A549 (cell line): ENCODE data around the gene SLBP. TPM values are rescaled to one million over a fixed set of nuclear protein-coding genes. Genes with fewer than 3 reads are reported as not detected.

Source experiments
- ATAC-seq, 2 experiments: fragments of 200-7000 bp in 1 of 2; fragments of >200 bp in 1 of 2; cut with Nextera tagmentation in 1 of 2; cut with Tn5 transposase in 1 of 2; 3 replicates each; pipeline versions ENCODE4 v1.8.0 to v1.9.1; 2018 to 2020; ENCODE audit warnings: mild to moderate bottlenecking in 1 of 2, moderate library complexity in 1 of 2
- CTCF ChIA-PET: fragments of 300-600 bp; sonication (Branson Sonifier 250); formaldehyde crosslinking; extraction: SDS; loops from one replicate; lab custom pipeline; 2021; ENCODE audit warnings: antibody characterized with exemption, inconsistent platforms; lab: Yijun Ruan, JAX
- POLR2A ChIA-PET: fragments of 350-600 bp; formaldehyde crosslinking; extraction: SDS; loops from one replicate; lab custom pipeline; 2021; ENCODE audit warnings: antibody characterized with exemption, inconsistent platforms; lab: Yijun Ruan, JAX
- DNase-seq, 2 experiments: peaks; one replicate each; pipeline versions ENCODE4 v3.0.0 to v3.0.0-alpha.2; 2011 to 2016; ENCODE audit warnings: low read depth in 1 of 2, low spot score in 1 of 2
- FAIRE-seq: peaks from 2 replicates; lab custom pipeline; 2011; peaks lifted over from hg19 to GRCh38; lab: Jason Lieb, UNC
- H3K27ac ChIP-seq, 2 experiments: fragments of >200 bp; sonication (Bioruptor Twin); formaldehyde crosslinking; 3 replicates each; pipeline ENCODE4 v1.5.1; 2016 to 2017
- H3K4me1 ChIP-seq: fragments of >200 bp; sonication (Bioruptor Twin); formaldehyde crosslinking; 3 replicates; pipeline ENCODE4 v1.6.1; 2016
- H3K4me2 ChIP-seq: fragments of >200 bp; sonication (Bioruptor Twin); formaldehyde crosslinking; 3 replicates; pipeline ENCODE4 v1.6.1; 2016
- H3K4me3 ChIP-seq: fragments of >200 bp; sonication (Bioruptor Twin); formaldehyde crosslinking; 3 replicates; pipeline ENCODE4 v1.5.1; 2016
- H3K9me3 ChIP-seq: fragments of >200 bp; sonication (Bioruptor Twin); formaldehyde crosslinking; 3 replicates; pipeline ENCODE4 v1.6.1; 2016
- CBX2 ChIP-seq: fragments of 200-600 bp; sonication (generic); IDR thresholded peaks from 2 replicates; pipeline ENCODE4 v1.6.1; 2016; ENCODE audit warnings: low read depth, mild to moderate bottlenecking, borderline replicate concordance
- CHD2 ChIP-seq: fragments of 150-350 bp; IDR thresholded peaks from 2 replicates; pipeline ENCODE4 v1.6.1; 2014; ENCODE audit warnings: low read length; ENCODE audit not compliant: partially characterized antibody
- CHD4 ChIP-seq: fragments of 200-600 bp; sonication (generic); IDR thresholded peaks from 2 replicates; pipeline ENCODE4 v1.6.1; 2016; ENCODE audit warnings: antibody characterized with exemption, mild to moderate bottlenecking, borderline replicate concordance
- EHF ChIP-seq: fragments of 250-450 bp; sonication (Bioruptor Pico); IDR thresholded peaks from 2 replicates; pipeline ENCODE4 v1.5.0; 2020; ENCODE audit warnings: mild to moderate bottlenecking
- EHMT2 ChIP-seq: fragments of 200-600 bp; sonication (generic); IDR thresholded peaks from 2 replicates; pipeline ENCODE4 v1.6.1; 2016; ENCODE audit warnings: antibody characterized with exemption, low read depth, mild to moderate bottlenecking, moderate library complexity
- EP300 ChIP-seq, 2 experiments: fragments of >200 bp; sonication (Bioruptor Twin); formaldehyde crosslinking; IDR thresholded peaks; 2 replicates in 1 of 2; 3 replicates in 1 of 2; pipeline ENCODE4 v1.6.1; 2016 to 2017
- HDAC2 ChIP-seq: fragments of 200-600 bp; sonication (generic); IDR thresholded peaks from 2 replicates; pipeline ENCODE4 v1.6.1; 2016
- JUN ChIP-seq, 2 experiments: fragments of >200 bp; sonication (Bioruptor Twin); formaldehyde crosslinking; IDR thresholded peaks; 2 replicates in 1 of 2; 3 replicates in 1 of 2; pipeline ENCODE4 v1.6.1; 2016 to 2017
- KDM1A ChIP-seq: fragments of 200-600 bp; sonication (generic); IDR thresholded peaks from 2 replicates; pipeline ENCODE4 v1.6.1; 2016; ENCODE audit warnings: low read depth, mild to moderate bottlenecking
- MAX ChIP-seq: IDR thresholded peaks from 2 replicates; pipeline ENCODE4 v1.6.1; 2012
- MYC ChIP-seq: IDR thresholded peaks from 2 replicates; pipeline ENCODE4 v1.6.1; 2012; ENCODE audit warnings: mild to moderate bottlenecking, inconsistent platforms, low read length, improper control_type of control experiment, borderline replicate concordance
- NFE2L2 ChIP-seq: fragments of 150-350 bp; conservative IDR thresholded peaks from 2 replicates; pipeline ENCODE4 v1.6.1; 2014; ENCODE audit warnings: low read length
- NPAS2 ChIP-seq: fragments of 250-450 bp; sonication (Bioruptor Pico); IDR thresholded peaks from 2 replicates; pipeline ENCODE4 v1.8.0; 2022; ENCODE audit warnings: mild to moderate bottlenecking, moderate library complexity, borderline replicate concordance
- NR3C1 ChIP-seq: fragments of >200 bp; sonication (Bioruptor Twin); formaldehyde crosslinking; IDR thresholded peaks from 3 replicates; pipeline ENCODE4 v1.6.1; 2017
- PBX3 ChIP-seq: IDR thresholded peaks from 2 replicates; pipeline ENCODE4 v1.6.1; 2012
- POLR2A ChIP-seq: IDR thresholded peaks from 2 replicates; pipeline ENCODE4 v1.6.1; 2012; ENCODE audit warnings: mild to moderate bottlenecking, low read length
- RARB ChIP-seq: fragments of 250-450 bp; sonication (Bioruptor Pico); IDR thresholded peaks from 2 replicates; pipeline ENCODE4 v1.8.0; 2021; ENCODE audit warnings: mild to moderate bottlenecking, moderate library complexity
- RFX5 ChIP-seq: fragments of 450-650 bp; IDR thresholded peaks from 2 replicates; pipeline ENCODE4 v1.7.1; 2014; ENCODE audit warnings: antibody characterized with exemption, mild to moderate bottlenecking, moderate library complexity
- RNF2 ChIP-seq: fragments of 200-600 bp; sonication (generic); IDR thresholded peaks from 2 replicates; pipeline ENCODE4 v1.6.1; 2016; ENCODE audit warnings: low read depth, mild to moderate bottlenecking, antibody characterized with exemption, moderate library complexity, borderline replicate concordance
- SMC3 ChIP-seq: fragments of >200 bp; sonication (Bioruptor Twin); formaldehyde crosslinking; IDR thresholded peaks from 3 replicates; pipeline ENCODE4 v1.6.1; 2018; ENCODE audit warnings: inconsistent platforms
- SREBF2 ChIP-seq: fragments of 450-650 bp; IDR thresholded peaks from 2 replicates; pipeline ENCODE4 v1.6.1; 2014; ENCODE audit warnings: mild to moderate bottlenecking, moderate library complexity
- TP53 ChIP-seq: fragments of 250-450 bp; sonication (Bioruptor Pico); IDR thresholded peaks from 2 replicates; pipeline ENCODE4 v1.5.0; 2021; ENCODE audit warnings: mild to moderate bottlenecking, moderate library complexity
- ZC3H11A ChIP-seq: fragments of 450-650 bp; IDR thresholded peaks from 2 replicates; pipeline ENCODE4 v1.6.1; 2014; ENCODE audit warnings: antibody characterized with exemption, mild to moderate bottlenecking
- ZFP36 ChIP-seq: fragments of 450-650 bp; IDR thresholded peaks from 2 replicates; pipeline ENCODE4 v1.6.1; 2014; ENCODE audit warnings: borderline replicate concordance; ENCODE audit not compliant: partially characterized antibody
- ZNF302 ChIP-seq: fragments of 250-450 bp; sonication (Bioruptor Pico); IDR thresholded peaks from 2 replicates; pipeline ENCODE4 v1.9.0; 2021; ENCODE audit warnings: inconsistent platforms, mild to moderate bottlenecking, moderate library complexity
- ZSCAN20 ChIP-seq: fragments of 250-450 bp; sonication (Bioruptor Pico); IDR thresholded peaks from 2 replicates; pipeline ENCODE4 v1.8.0; 2022; ENCODE audit warnings: mild to moderate bottlenecking, moderate library complexity
- WGBS: methylation state at CpG from one replicate; pipeline ENCODE4 v1.1.6; 2017; ENCODE audit errors: missing lambda C conversion rate; 5-methylcytosine and 5-hydroxymethylcytosine counted together
- polyA plus RNA-seq, 4 experiments: library from polyadenylated mRNA; depleted of rRNA in 3 of 4; stranded (reverse); fragments of >200 nt; fragmentation: RNase III in 1 of 4; extraction: RNeasy Plus Mini Kit Qiagen cat#74134 plus additional on column Dnase treatment in 1 of 4; gene quantifications; 2 replicates in 3 of 4; 3 replicates in 1 of 4; pipeline ENCODE4 v1.2.3, GENCODE V29; 2011 to 2017
- TF ChIP-seq, protein P1 (sequence below): fragments of 250-450 bp; sonication (Bioruptor Pico); IDR thresholded peaks from 2 replicates; pipeline ENCODE4 v1.5.0; 2021; ENCODE audit warnings: mild to moderate bottlenecking, moderate library complexity, borderline replicate concordance
- TF ChIP-seq, protein P2 (sequence below): fragments of >200 bp; sonication (Bioruptor Twin); formaldehyde crosslinking; IDR thresholded peaks from 3 replicates; pipeline ENCODE4 v1.5.1; 2016

Gene SLBP
- polyA plus RNA-seq, 2 of the 4 experiments (the other 2 are of a cell fraction), result 80.5 to 89.9 TPM

- POLR2A ChIA-PET, result interaction anchor here (1.6 to 1.8 kb wide), 2 partner anchors 9 to 28 kb away, joined by 4 to 20 read pairs; partner anchors contain the start of gene SLBP
- CTCF ChIA-PET, result interaction anchor here (0.9 to 1.9 kb wide), 3 partner anchors 9 to 53 kb away, joined by 3 to 7 read pairs (median 4); no protein-coding TSS in a partner anchor
- FAIRE-seq, result no peak
- no peaks in the 10 kb centered on the region for H3K9me3 ChIP-seq
- H3K4me3 ChIP-seq, result peak within 1 kb of the TSS; percentile 89
- H3K27ac ChIP-seq, result peak within 1 kb of the TSS; percentile 93 to 99
- peak; percentile 87 to 90 for DNase-seq
- H3K4me2 ChIP-seq, result peak within 1 kb of the TSS; percentile 98
- ATAC-seq, result peak; percentile 82 to 83
- no peak for TF ChIP-seq EHF
- TF ChIP-seq RFX5, result no peak
- TF ChIP-seq NR3C1, result no peak
- TF ChIP-seq CBX2, result no peak
- TF ChIP-seq ZNF302 (CRISPR knock-in tag), result no peak
- TF ChIP-seq MAX, result peak; percentile 22
- TF ChIP-seq JUN (IDR thresholded peaks at IDR 0.05), result peak in 1 of 2 experiments; percentile 79; a peak in 3 of 5 replicates
- no peak for TF ChIP-seq RARB (CRISPR knock-in tag)
- TF ChIP-seq MYC, result no peak; the same call in 1 of the 2 replicates
- TF ChIP-seq, protein P1, sequence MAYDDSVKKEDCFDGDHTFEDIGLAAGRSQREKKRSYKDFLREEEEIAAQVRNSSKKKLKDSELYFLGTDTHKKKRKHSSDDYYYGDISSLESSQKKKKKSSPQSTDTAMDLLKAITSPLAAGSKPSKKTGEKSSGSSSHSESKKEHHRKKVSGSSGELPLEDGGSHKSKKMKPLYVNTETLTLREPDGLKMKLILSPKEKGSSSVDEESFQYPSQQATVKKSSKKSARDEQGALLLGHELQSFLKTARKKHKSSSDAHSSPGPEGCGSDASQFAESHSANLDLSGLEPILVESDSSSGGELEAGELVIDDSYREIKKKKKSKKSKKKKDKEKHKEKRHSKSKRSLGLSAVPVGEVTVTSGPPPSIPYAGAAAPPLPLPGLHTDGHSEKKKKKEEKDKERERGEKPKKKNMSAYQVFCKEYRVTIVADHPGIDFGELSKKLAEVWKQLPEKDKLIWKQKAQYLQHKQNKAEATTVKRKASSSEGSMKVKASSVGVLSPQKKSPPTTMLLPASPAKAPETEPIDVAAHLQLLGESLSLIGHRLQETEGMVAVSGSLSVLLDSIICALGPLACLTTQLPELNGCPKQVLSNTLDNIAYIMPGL, result no peak
- no peak for TF ChIP-seq SMC3
- no peak for TF ChIP-seq ZC3H11A
- no peak for TF ChIP-seq PBX3
- no peak for TF ChIP-seq RNF2
- TF ChIP-seq POLR2A, result peak; percentile 53
- no peak for TF ChIP-seq CHD4
- H3K4me1 ChIP-seq, result peaks cover 22% of the 10 kb centered on the region; the same call in 2 of the 3 replicates
- no CpG with 5 or more reads among the region's 83 CpGs for WGBS
Measured at GRCh38 chr4:1721003-1721665, 9.0 kb upstream of the SLBP start, which contains the start of the genes TACC3 and TMEM129. Gene TACC3 (plus strand): TSS chr4:1721521. CDS start chr4:1723422, 1,901 bp downstream. Gene TMEM129 (minus strand): TSS chr4:1721323. CDS start chr4:1720837, 486 bp downstream.

GRCh38 chr4:1720163-1720983, 8.3 kb upstream of the SLBP start:
- Histone ChIP-seq H3K4me1 (peaks cover 19% of the 10 kb centered on the region; the same call in 2 of the 3 replicates), H3K9me3 (no peaks in the 10 kb centered on the region), H3K4me3 (peak overlapping the region; percentile 89), H3K4me2 (peak overlapping the region; percentile 98), H3K27ac (peak overlapping the region; percentile 93 to 99)
- peak; percentile 40 to 54; a peak in 5 of 6 replicates for ATAC-seq
- ChIA-PET POLR2A (interaction anchor here (1.6 to 1.8 kb wide), 2 partner anchors 8 to 27 kb away, joined by 4 to 20 read pairs; partner anchors contain the start of gene SLBP), CTCF (interaction anchor here (0.9 to 1.9 kb wide), 3 partner anchors 10 to 54 kb away, joined by 3 to 7 read pairs (median 4); no protein-coding TSS in a partner anchor)
- FAIRE-seq, result no peak
- 71% methylated on average over 1 of the region's 79 CpGs for WGBS
- DNase-seq, result no peak
- TF ChIP-seq JUN (IDR thresholded peaks at IDR 0.05) (no peak), POLR2A (peak; percentile 32; the same call in 1 of the 2 replicates), ZFP36 (no peak), CHD2 (no peak), NR3C1 (no peak), SREBF2 (no peak), CHD4 (no peak), KDM1A (no peak), EHMT2 (no peak), TP53 (CRISPR knock-in tag) (no peak), EP300 (IDR thresholded peaks at IDR 0.05) (no peak), ZC3H11A (no peak), NPAS2 (CRISPR knock-in tag) (no peak), NFE2L2 (no peak), RARB (CRISPR knock-in tag) (no peak), ZSCAN20 (CRISPR knock-in tag) (no peak), HDAC2 (no peak)
- TF ChIP-seq, protein P1, result no peak
- TF ChIP-seq, protein P2, sequence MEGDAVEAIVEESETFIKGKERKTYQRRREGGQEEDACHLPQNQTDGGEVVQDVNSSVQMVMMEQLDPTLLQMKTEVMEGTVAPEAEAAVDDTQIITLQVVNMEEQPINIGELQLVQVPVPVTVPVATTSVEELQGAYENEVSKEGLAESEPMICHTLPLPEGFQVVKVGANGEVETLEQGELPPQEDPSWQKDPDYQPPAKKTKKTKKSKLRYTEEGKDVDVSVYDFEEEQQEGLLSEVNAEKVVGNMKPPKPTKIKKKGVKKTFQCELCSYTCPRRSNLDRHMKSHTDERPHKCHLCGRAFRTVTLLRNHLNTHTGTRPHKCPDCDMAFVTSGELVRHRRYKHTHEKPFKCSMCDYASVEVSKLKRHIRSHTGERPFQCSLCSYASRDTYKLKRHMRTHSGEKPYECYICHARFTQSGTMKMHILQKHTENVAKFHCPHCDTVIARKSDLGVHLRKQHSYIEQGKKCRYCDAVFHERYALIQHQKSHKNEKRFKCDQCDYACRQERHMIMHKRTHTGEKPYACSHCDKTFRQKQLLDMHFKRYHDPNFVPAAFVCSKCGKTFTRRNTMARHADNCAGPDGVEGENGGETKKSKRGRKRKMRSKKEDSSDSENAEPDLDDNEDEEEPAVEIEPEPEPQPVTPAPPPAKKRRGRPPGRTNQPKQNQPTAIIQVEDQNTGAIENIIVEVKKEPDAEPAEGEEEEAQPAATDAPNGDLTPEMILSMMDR, result no peak
